AG04449 (cell line): Measurements from ENCODE around the gene CUEDC1.

Experiments
- CTCF ChIA-PET: fragments of 350-600 bp; formaldehyde crosslinking; extraction: SDS; loops from one replicate; lab custom pipeline; 2021; ENCODE audit warnings: antibody characterized with exemption; lab: Yijun Ruan, JAX
- POLR2A ChIA-PET: fragments of 400-600, 350-600 bp; formaldehyde crosslinking; extraction: SDS; loops from one replicate; lab custom pipeline; 2020; ENCODE audit warnings: antibody characterized with exemption, inconsistent platforms; lab: Yijun Ruan, JAX
- DNase-seq: peaks from one replicate; pipeline ENCODE4 v3.0.0-alpha.2; 2010; ENCODE audit warnings: low read depth, low spot score
- H3K4me3 ChIP-seq: 2 replicates; pipeline ENCODE4 v1.5.1; 2011; ENCODE audit warnings: low read depth, mild to moderate bottlenecking, control low read depth, low read length
- CTCF ChIP-seq: IDR thresholded peaks from one replicate; pipeline ENCODE4 v1.5.1; 2011; ENCODE audit warnings: mild to moderate bottlenecking, moderate library complexity, low read length, control low read depth, inconsistent platforms; ENCODE audit not compliant: insufficient read depth; ENCODE audit errors: missing control alignments

CUEDC1 gene

GRCh38 chr17:57819285-57819684 lies 135.9 kb downstream of the CUEDC1 start:
- H3K4me3 ChIP-seq: no peak overlapping the region
- POLR2A ChIA-PET: no interaction called here
- CTCF ChIA-PET: interaction anchor here (10.9 kb wide), 1 partner anchor 15 kb away, joined by 80 read pairs; no protein-coding TSS in a partner anchor
- TF ChIP-seq CTCF: no peak
- no peak for DNase-seq

- ChIA-PET POLR2A (no interaction called here), CTCF (interaction anchor here (0.9 to 10.9 kb wide), 3 partner anchors 11 to 19 kb away, joined by 3 to 80 read pairs (median 3); no protein-coding TSS in a partner anchor)
- H3K4me3 ChIP-seq: no peak overlapping the region
- TF ChIP-seq CTCF: no peak
- no peak for DNase-seq
Measured at GRCh38 chr17:57818066-57818465, 137.1 kb downstream of the CUEDC1 start.

- no peak overlapping the region for H3K4me3 ChIP-seq
- POLR2A ChIA-PET: no interaction called here
- no peak for TF ChIP-seq CTCF
- no peak for DNase-seq
- CTCF ChIA-PET: interaction anchor here (1.0 to 10.9 kb wide), 2 partner anchors 12 to 17 kb away, joined by 3 to 80 read pairs; no protein-coding TSS in a partner anchor
Measured at GRCh38 chr17:57817299-57817698, 137.9 kb downstream of the CUEDC1 start.

GRCh38 chr17:57814421-57814820 lies 140.8 kb downstream of the CUEDC1 start:
- no peak overlapping the region for H3K4me3 ChIP-seq
- TF ChIP-seq CTCF: no peak
- ChIA-PET POLR2A (no interaction called here), CTCF (interaction anchor here (0.9 kb wide), 1 partner anchor 694 kb away, joined by 3 read pairs; no protein-coding TSS in a partner anchor)
- DNase-seq: no peak

GRCh38 chr17:57811638-57812280 lies 143.5 kb downstream of the CUEDC1 start:
- no peak for DNase-seq
- H3K4me3 ChIP-seq: no peak overlapping the region
- TF ChIP-seq CTCF: no peak
- CTCF ChIA-PET: interaction anchor here (0.8 to 2.1 kb wide), 4 partner anchors 21 to 682 kb away, joined by 3 to 15 read pairs (median 3); no protein-coding TSS in a partner anchor
- POLR2A ChIA-PET: no interaction called here
